HepG2 (cell line): ENCODE results near the gene CLN6. TPM values are rescaled to one million over a fixed set of nuclear protein-coding genes. Genes with fewer than 3 reads are reported as not detected.

Source experiments
- FOXP4 ChIP-seq: sonication (generic); formaldehyde crosslinking; IDR thresholded peaks from 2 replicates; pipeline ENCODE4 v1.4.0; 2020; ENCODE audit warnings: missing genetic modification reagents
- HNF1B ChIP-seq: sonication (generic); formaldehyde crosslinking; IDR thresholded peaks from 2 replicates; pipeline ENCODE4 v1.5.1; 2020; ENCODE audit warnings: mild to moderate bottlenecking, moderate library complexity, missing genetic modification reagents
- NR2F6 ChIP-seq, 2 experiments: IDR thresholded peaks; 2 replicates each; pipeline ENCODE4 v1.6.1; 2016; ENCODE audit warnings: antibody characterized with exemption in 1 of 2, mild to moderate bottlenecking in 1 of 2
- POLR2AphosphoS5 ChIP-seq: IDR thresholded peaks from 2 replicates; pipeline ENCODE4 v1.6.1; 2012; ENCODE audit warnings: low read depth, low read length
- POLR2G ChIP-seq: fragments of 200-400 bp; formaldehyde crosslinking; IDR thresholded peaks from 2 replicates; pipeline ENCODE4 v1.6.1; 2018; ENCODE audit warnings: mild to moderate bottlenecking, low read depth, low read length, moderate library complexity
- RERE ChIP-seq: IDR thresholded peaks from 2 replicates; pipeline ENCODE4 v1.6.1; 2016; ENCODE audit warnings: low read depth, missing genetic modification reagents, missing compliant biosample characterization
- STAT6 ChIP-seq: sonication (generic); formaldehyde crosslinking; IDR thresholded peaks from 2 replicates; pipeline ENCODE4 v1.4.0; 2020; ENCODE audit warnings: missing genetic modification reagents, mild to moderate bottlenecking, borderline replicate concordance
- TRIM22 ChIP-seq: fragments of 450-650 bp; IDR thresholded peaks from 2 replicates; pipeline ENCODE4 v1.6.1; 2017
- ZNF414 ChIP-seq: sonication (generic); formaldehyde crosslinking; IDR thresholded peaks from 2 replicates; pipeline ENCODE4 v1.5.0; 2020; ENCODE audit warnings: missing genetic modification reagents
- ZNF512 ChIP-seq: sonication (generic); formaldehyde crosslinking; IDR thresholded peaks from 2 replicates; pipeline ENCODE4 v1.4.0; 2020; ENCODE audit warnings: mild to moderate bottlenecking, missing genetic modification reagents
- ZNF652 ChIP-seq: IDR thresholded peaks from 2 replicates; pipeline ENCODE4 v1.6.1; 2016; ENCODE audit warnings: low read depth, borderline replicate concordance
- ZSCAN20 ChIP-seq: sonication (generic); formaldehyde crosslinking; IDR thresholded peaks from 2 replicates; pipeline ENCODE4 v1.4.0; 2020; ENCODE audit warnings: missing genetic modification reagents, mild to moderate bottlenecking, borderline replicate concordance
- polyA plus RNA-seq, 8 experiments: library from polyadenylated mRNA; depleted of rRNA in 3 of 8; stranded (reverse) in 7 of 8; unstranded in 1 of 8; fragments of >200 nt; fragmentation: Illumina TruSeq in 4 of 8; extraction: Trizol in 4 of 8; gene quantifications; 2 replicates each; pipeline versions ENCODE4 v1.2.1 to v1.2.3, GENCODE V29; 2011 to 2016; ENCODE audit warnings: low read depth in 4 of 8, missing spikeins in 1 of 8, mixed read lengths in 1 of 8; ENCODE audit not compliant: insufficient read depth in 1 of 8
- total RNA-seq, 5 experiments: library from RNA; depleted of rRNA; stranded (reverse); fragments of >200 nt; fragmentation: Illumina TruSeq; extraction: Trizol; gene quantifications; 2 replicates each; pipeline ENCODE4 v1.2.3, GENCODE V29; 2016; ENCODE audit warnings: low read depth in 1 of 5

CLN6 gene
- total and polyA plus RNA-seq, 2 of the 13 experiments (the other 11 are each of a cell fraction or from before 2014, with no cell fraction given) = 24.9 to 27.1 TPM

GRCh38 chr15:68232449-68232848 lies 2.9 kb upstream of the CLN6 start (continued):
- TF ChIP-seq FOXP4 = no peak
- TF ChIP-seq ZNF652 (CRISPR knock-in tag) = no peak
- TF ChIP-seq TRIM22 = no peak
- TF ChIP-seq ZNF414 (CRISPR knock-in tag) = no peak
- TF ChIP-seq NR2F6 (IDR thresholded peaks at IDR 0.05) = no peak
- no peak for TF ChIP-seq NR2F6 (CRISPR knock-in tag; IDR thresholded peaks at IDR 0.05)
- no peak; the same call in 1 of the 2 replicates for TF ChIP-seq RERE (CRISPR knock-in tag)
- no peak for TF ChIP-seq HNF1B (CRISPR knock-in tag)
- no peak for TF ChIP-seq POLR2AphosphoS5
- TF ChIP-seq STAT6 = no peak
- no peak for TF ChIP-seq ZSCAN20 (CRISPR knock-in tag)
- no peak for TF ChIP-seq POLR2G
- TF ChIP-seq ZNF512 = no peak
